Measurements from ENCODE around the gene CLCF1.
"Not testable (repeated sequence)": the region's sequence is repeated elsewhere in the genome, so short reads cannot be mapped to it uniquely, and the experiment has no call there.

The CLCF1 gene

DNA sequence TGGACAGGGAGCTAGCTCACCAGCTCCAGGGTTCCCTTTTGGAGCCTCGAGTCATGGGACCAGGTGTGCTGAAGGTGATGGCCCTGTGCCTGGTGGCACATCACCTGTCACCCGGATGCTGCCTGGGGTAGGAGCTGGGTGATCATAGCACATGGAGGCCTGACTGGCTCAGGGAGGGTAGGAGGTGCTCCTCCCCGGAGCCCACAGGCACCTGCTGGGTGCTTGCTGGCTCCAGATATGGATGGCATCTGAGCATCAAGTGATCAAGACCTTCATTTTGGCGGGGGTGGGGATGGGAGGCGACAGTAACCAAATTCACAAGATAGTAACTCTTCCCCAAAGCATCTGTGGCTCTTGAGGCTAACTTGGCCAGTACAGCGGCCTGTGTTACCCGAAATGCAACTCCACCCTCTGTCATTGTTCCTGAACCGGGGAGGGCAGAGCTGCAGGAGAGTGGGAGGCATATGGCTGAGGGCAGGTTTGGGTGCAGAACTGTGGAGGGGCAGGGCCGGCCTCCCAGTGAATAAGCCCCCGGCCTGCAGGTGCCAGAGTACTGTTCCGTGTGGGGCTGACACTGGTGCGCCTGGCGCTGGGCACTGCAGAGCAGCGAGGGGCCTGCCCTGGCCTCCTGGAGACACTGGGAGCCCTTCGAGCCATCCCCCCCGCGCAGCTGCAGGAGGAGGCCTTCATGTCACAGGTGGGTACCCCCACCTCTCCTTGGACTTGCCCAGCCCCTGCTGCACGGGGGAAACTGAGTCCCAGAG lies 35.2 kb upstream of the CLCF1 start:
- no peak for DNase-seq

DNA sequence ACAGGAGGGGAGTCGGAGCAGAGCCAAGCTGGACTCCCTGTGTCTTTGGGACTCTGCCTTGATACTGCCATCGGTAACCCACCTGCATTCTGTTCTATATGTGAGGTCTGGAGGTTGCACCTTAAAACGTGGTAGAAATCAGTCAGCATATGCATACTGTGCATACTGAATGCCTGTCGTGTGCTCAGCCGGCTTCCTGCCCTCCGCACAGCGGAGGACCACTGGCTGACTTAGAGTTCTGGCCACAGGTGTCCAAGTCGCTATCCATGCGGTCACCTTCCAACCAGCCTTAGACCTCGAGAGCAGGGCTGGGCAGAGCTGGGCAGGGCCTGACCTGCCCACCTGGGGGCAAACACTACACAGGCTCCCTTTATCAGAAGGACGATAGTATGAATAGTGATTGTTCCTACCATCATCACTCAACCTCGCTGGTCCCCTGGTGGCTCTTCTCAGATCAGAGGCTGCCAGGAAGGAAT lies 34.3 kb upstream of the CLCF1 start:
- DNase-seq: no peak

DNA sequence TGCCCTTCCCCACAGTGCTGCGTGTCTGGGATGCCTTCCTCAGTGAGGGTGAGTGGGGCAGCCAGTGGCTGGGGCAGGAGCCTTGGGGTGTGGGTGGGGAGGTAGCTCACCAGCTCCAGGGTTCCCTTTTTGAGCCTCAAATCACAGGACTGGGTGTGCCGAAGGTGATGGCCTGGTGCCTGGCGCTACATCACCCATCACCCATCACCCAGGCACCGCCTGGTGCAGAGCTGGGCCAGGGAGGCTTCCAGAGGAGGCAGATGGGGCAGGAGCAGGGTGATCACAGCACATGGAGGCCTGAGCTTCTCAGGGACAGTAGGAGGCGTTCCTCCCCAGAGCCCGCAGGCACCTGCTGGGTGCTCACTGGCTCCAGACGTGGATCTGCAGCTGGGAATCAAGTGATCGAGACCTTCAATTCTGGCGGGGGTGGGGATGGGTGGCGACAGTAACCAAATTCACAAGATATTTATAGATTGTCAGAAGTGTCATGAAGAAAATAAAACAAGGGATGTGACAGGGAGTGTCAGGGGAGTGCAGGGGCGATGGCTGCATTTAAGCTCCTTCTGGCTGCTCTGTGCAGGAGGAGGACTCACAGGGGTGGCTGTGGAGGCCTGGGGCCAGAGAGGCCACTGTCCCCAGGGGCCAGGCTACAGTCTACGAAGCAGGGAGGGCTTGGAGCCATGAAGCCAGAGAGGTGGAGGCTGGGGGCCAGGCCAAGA lies 33.7 kb upstream of the CLCF1 start:
- no peak for DNase-seq

DNA sequence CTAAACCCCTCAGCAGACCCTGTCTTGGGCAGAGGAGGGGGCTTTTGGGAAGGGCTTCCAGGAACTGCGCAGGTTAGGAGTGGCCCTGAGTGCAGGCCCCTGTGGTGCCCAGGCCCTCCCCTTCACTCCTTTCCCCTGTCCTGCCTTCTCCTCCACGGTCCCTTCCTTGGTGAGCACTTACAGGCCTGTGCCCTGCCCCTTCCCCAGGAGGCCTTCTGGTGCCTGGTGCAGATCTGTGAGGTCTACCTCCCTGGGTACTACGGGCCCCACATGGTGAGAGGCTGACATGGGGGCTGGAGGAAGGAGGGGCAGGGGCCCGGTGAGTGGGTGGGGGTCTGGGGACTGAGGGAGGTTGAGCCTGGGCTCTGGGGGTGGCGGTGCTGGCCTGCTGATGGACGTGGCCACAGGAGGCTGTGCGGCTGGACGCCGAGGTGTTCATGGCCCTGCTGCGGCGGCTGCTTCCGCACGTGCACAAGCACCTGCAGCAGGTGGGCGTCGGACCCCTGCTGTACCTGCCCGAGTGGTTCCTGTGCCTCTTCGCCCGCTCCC lies 33.1 kb upstream of the CLCF1 start:
- DNase-seq: no peak

DNA sequence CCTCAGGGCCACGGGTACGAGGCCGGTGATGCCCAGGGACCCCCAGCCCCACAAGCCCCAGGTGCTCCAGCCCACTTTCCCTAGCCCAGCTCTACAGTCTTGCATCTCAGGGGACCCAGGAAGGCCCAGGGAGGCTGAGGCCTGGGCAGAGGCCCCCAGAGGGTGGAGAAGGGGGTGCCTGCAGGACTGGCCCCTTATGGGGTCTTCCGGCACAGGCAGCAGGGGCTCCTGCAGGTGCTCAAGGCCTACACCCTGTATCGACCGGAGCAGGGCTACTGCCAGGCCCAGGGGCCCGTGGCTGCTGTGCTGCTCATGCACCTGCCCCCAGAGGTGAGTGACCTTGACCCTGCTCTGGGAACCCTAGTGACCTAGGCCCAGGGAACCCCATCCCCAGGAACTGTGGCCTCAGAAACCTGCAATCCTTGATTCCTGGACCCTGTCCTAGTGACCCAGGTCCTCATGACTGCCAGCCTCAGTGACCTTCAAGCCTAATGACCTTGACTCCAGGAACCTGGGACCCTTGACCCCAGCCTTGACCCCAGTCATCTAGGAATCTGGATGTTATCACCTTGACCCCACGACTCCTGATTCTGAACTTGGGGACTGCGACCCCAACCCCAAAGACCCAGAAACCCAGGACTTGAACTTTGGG lies 32.4 kb upstream of the CLCF1 start:
- no peak for DNase-seq

DNA sequence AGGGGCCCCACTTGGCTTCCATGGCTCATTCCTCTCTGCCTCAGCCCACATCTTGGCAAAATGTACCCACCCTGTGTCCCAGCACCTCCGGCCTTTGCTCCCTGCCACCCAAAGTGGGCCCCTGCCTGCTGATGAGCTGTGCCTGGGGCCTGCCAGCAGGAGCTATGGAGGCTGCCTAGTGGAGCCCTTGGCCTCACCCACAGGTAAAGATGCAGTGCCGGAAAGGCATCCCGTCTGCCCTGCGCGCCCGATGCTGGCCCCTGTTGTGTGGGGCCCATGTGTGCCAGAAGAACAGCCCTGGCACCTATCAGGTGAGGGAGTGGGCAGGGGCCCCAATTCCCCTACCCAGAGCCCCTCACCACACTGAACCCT lies 31.8 kb upstream of the CLCF1 start:
- DNase-seq: no peak

DNA sequence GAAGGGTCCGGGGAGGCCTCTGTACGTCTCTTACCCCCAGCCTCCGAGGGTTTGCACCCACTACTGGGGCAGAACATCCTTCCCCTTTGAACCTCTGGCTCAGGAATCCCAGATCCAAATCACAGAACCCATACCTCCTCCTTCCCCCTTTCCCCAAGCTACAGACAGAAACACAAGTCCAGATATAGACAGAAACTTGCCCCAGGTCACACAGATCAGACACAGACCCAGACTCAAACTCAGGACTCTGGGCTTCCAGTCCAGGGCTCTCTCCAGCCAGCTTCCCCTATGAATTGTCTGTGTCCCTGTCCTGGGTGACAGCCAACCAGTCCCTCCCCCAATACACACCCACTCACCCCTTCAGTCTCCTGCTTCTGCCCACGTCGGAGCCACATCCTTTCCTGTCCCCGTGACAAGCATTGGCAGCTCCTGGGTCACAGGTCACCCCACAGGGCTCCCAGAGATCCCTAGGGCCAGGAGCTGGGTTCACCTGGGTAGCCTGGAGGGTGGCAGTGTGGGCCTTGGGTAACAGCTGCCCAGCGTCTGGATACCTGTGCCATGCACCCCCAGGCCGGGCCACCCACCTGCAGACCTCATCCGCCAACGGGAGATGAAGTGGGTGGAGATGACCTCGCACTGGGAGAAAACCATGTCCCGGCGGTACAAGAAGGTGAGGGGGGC lies 31.3 kb upstream of the CLCF1 start:
- peak; percentile 65 for DNase-seq

DNA sequence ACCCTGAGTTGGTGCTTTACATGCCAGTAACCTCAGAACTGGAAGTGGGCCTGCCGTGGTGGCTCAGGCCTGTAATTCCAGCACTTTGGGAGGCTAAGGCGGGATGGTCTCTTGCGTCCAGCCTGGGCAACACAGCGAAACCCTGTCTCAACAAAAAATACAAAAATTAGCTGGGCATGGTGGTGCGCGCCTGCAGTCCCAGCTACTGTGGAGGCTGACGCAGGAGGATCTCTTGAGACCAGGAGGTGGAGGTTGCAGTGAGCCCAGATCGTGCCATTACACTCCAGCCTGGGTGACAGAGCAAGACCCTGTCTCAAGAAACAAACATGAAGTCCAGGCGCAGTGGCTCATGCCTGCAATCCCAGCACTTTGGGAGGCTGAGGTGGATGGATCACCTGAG lies 29.7 kb upstream of the CLCF1 start:
- not testable (repeated sequence) for DNase-seq

DNA sequence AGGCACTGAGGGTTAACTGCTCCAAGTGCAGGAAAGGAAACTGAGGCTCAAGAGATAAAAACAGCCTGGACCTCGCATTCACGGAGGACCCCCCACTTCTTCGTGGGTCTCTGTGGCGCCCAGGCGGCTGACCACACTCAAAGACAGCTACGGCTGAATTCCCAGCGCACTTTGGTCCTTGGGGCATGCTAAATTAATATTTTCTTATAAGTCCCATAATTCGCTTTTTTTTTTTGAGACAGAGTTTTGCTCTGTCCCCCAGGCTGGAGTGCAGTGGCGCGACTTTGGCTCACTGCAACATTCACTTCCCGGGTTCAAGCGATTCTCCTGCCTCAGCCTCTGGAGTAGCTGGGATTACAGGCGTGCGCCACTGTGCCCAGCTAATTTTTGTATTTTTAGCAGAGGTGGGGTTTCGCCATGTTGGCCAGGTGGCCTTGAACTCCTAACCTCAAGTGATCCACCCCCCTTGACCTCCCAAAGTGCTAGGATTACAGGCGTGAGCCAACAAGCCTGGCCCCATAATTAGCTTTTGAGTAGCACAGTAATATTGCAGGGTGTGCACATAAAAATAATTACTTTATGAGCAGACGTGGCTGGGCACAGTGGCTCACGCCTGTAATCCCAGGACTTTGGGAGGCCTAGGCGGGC lies 28.9 kb upstream of the CLCF1 start:
- not testable (repeated sequence) for DNase-seq

DNA sequence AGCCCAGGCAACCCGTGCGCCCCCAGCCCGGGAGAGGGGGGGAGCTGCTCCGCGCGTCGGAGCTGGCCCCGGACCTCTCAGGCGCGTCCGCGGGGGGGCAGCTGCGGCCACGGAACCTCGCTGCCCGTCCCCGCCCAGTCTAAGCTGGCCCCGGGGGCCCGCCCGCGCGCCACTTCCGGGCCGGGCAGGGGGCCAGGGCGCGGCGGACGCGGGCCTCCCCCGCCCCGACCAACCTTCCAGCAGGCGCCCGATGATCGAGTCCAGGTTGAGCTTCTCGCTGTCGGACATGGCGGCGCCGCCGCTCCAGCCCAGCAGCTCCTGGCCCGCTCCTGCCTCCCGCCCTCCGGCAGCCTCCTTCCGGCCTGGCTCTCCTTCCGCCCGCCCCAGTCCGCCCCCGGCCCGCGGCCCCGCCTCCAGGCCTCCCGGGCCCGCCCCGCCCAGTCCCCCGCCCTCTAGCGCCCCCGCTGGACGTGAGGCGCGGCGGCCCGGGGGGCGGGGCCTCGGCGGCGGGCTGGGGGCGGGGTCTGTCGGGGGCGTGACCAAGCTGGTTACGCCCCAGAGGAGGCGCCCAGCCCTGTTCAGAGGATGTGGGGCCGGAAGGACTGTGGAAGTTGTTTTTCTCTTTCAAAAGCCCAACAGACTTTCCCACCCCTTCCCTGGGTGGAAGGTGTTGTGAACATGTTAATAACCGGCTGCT lies 28.2 kb upstream of the CLCF1 start, which contains the start of gene PPP1CA:
PPP1CA (minus strand) TSS at position 364 of the 697 bp plus-strand sequence; CDS start at position 288, 76 bp downstream.
- DNase-seq: peak; percentile 90

DNA sequence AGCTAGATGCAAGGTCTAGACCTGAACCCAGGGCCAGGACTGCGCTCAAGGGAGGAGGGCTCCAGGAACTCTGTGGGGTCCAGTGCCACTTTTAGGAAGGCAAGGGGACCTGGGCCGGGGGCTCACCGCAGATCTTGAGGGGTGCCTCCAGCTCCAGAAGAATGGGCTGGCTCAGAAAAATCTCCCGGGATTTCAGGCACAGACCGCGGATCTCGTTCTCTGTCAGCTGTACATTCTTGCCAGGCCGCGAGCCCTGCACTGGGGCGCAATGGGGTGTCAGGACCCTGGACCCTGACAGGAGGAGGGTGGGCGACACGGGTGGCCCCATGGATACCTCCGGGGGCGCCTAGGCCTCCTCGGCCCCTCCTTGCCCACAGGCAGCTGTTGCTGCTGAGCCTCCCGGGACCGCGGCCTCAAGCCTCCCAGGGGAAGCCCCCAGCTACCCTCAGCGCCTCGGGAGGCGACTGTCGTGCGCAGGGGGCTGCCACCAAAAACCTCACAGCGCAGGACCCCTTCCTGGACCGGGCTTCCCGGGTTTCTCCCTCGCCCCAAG lies 27.6 kb upstream of the CLCF1 start:
- DNase-seq: no peak

DNA sequence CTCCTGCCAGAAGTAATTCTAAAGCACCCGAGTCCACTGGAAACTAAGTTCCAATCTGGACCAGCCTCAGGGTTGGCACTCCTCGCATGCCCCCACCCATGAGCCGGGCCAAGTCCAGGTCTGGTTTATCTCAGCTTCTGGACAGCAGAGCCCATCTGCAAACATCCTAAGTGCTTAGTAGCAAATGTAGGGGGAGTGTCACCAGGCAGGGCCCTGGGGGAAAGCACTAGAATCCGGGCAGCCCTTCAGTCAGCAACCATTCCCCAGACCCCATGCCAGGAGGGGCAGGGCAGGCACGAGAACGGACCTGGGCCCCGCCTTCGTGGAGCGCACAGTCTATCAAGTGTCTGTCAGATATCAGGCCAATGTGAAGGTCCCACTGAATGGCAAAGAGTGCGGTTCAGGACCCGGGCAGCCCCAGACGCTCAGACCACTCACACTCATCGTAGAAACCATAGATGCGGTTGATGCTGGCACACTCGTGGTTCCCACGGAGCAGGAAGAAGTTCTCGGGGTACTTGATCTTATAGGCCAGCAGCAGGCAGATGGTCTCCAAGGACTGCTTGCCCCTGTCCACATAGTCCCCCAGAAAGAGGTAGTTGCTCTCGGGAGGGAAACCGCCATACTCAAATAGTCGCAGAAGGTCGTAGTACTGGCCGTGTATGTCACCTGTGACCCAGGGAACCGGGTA lies 27.0 kb upstream of the CLCF1 start:
- DNase-seq: no peak

DNA sequence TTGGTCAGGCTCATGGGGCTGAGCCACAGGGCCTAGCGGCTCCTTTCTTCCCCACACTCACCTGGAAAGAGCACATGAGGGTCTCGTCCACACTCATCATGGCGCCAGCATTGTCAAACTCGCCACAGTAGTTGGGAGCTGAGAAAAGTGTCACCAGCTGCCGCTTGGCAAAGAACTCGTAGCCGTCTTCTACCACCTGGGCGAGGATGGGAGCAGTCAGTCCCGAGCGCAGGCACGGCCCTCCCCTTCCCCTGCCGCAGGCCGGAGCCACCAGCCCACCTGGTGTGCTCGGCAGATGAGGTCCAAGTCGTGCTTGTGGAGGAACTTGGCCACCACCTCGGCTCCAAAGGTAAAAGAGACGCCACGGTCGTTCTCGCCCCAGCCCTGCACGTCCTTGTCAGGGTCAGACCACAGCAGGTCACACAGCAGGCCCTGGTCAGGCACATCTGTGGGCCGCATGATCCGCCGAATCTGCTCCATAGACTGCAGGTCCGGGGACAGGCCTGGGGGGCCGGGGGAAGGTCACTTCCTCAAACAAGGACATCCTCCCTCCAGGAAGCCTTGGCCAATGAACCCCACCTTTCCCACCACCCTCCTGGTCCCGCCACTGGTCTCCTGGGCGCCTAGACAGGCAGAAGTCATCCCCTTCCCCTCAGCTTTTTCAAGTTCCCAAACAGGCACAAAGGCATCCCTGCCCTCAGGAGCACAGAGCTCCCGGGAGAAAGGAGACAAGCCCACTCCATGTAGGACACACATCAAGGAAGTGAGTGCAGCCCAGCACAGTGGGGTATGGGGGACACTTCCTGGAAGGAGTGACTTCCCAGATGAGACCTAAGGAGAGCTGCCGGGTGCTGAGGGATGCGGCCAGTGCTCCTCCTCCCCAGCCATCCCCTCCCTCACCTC lies 25.5 kb upstream of the CLCF1 start:
- DNase-seq: no peak

DNA sequence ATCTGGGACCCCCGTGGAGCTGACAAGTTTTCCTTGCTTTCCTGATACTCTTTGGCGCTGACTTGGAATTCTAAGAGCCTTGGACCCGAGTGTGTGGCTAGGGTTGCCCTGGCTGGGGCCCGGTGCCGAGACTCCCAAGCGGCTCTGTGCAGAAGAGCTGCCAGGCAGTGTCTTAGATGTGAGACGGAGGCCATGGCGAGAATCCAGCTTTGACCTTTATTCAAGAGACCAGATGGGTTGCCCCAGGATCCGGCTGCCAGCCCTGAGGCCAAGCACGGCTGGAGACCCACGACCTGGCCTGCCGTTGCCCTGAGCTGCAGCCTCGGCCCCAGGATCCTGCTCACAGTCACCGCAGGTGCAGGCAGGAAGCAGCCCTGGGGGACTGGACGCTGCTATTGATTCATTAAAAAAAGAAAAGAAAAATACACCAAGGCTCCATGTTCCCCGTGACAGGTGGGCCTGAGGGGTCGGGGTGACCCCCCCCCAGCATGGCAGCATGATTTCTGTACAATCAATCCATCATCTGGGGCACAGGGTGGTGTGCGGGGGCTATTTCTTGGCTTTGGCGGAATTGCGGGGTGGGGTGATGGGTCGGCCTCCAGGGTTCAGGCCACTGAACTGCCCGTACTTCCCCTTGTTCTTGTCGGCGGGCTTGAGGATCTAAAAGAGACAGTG lies 24.7 kb upstream of the CLCF1 start:
- DNase-seq: no peak

DNA sequence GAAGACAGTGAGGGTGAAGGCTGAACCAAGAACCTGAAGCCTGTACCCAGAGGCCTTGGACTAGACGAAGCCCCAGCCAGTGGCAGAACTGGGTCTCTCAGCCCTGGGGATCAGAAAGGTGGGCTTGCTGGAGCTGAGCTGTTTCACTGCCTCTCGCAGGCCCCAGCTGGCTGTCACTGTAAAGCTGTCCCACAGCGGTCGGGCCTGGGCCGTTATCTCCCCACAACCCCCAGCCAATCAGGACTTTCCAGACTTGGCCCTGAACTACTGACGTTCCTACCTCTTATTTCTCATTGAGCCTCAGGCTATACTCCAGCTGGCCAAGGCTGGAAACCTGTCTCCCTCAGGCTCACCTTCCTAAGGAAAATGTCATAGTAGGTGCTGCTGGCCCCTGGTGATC lies 24.1 kb upstream of the CLCF1 start:
- no peak for DNase-seq

DNA sequence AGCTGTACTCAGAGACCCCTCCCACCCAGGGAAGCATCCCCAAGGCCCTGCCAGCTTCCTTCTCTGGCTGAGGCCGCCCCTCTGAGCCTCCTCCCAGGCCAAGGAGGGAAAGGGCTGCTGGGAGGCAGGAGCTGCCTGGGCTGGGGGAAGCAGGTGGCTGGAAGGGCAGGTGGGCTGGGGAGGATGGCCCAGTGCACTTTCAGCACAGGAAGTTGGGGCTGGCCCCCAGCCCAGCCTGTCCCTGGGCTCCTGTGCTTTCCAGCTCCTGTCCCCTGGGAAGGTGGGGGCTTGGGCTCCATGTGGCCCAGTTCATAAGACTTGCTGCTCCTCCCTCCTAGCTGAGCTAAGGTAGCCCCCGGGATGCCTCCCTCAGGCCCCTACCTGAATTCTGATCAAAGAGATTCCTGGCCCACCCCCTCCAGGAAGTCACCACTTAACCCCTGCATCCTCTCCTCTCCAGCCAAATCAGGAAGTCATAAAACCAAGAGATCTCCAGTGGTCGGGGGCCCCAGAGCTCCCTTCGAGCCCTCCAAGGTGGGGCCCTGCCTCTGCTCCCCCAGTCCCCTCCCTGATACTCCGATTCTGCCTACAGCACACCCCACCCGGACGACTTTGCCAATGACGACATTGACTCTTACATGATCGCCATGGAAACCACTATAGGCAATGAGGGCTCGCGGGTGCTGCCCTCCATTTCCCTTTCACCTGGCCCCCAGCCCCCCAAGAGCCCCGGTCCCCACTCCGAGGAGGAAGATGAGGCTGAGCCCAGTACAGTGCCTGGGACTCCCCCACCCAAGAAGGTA lies 23.4 kb upstream of the CLCF1 start:
- peak; percentile 44 for DNase-seq

DNA sequence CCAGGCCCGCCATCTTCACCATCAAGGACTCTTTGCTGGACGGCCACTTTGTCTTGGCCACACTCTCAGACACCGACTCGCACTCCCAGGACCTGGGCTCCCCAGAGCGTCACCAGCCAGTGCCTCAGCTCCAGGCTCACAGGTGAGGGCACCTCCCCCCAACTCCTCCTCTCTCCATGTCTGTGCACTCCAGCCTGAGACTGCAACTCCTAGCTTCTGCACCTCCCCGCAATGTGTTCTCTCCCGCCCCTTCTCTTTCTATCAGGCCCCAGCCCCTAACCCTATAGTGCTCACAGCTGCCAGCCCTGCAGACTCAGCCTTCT lies 22.8 kb upstream of the CLCF1 start:
- DNase-seq: no peak

DNA sequence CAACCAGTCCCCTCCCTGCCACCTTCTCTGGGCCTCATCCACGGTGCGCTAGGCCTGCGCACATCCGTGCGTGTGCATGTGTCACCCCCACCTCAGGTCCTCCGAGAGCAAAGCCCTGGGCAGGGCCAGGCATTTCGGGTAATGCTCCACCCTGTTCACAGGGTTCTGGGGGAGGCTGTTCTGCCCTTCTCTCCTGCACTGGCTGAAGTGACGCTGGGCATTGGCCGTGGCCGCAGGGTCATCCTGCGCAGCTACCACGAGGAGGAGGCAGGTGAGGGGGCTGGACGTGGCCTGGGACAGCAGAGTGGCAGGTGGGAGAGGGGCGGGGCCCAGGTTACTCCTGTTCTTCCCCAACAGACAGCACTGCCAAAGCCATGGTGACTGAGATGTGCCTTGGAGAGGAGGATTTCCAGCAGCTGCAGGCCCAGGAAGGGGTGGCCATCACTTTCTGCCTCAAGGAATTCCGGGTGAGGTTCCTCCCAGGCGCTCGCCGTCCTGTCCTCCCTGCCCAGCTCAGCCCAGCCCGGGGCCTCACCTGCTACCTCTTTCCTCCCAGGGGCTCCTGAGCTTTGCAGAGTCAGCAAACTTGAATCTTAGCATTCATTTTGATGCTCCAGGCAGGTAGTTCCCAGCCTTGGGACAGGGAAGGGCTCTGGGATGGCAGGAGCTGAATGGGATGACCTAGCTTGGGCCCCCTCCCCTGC lies 22.3 kb upstream of the CLCF1 start:
- no peak for DNase-seq
